ENCODE results near the gene KANK2.

The KANK2 gene

DNA sequence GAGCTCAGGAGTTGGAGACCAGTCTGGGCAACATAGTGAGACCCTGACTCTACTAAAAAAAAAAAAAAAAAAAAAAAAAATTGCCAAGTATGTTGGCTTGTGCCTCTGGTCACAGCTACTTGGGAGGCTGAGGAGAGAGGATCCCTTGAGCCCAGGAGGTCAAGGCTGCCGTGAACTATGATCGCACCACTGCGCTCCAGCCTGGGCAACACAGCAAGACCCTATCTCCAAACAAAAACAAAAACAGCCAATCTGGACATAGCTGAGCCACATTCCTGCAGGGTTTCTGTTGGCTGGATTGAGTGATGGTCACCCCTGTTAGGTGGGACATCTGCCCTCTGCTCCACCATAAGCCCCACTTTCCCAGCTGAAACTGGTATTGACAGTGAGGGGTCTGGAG lies 28.5 kb upstream of the KANK2 start:
- no peak for DNase-seq (ENCODE audit: low read depth in 2 of 2)

DNA sequence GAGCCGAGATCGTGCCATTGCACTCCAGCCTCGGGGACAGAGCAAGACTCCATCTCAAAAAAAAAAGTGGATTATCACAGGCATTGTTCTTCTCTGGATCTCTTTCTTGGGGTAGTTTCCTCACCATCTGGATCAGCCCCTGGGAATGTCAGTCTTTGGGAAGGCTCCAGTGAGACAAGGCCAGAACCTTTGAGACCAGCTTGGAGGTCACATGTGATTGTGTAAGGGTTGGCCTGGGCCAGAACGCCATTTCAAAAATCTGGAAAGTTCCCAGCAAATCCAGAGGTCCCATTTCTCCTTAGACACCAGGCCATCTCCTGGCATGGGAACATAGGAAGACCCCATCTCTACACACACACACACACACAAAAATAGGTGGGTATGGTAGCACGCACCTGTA lies 27.8 kb upstream of the KANK2 start:
- no peak for DNase-seq (ENCODE audit: low read depth in 2 of 2)

DNA sequence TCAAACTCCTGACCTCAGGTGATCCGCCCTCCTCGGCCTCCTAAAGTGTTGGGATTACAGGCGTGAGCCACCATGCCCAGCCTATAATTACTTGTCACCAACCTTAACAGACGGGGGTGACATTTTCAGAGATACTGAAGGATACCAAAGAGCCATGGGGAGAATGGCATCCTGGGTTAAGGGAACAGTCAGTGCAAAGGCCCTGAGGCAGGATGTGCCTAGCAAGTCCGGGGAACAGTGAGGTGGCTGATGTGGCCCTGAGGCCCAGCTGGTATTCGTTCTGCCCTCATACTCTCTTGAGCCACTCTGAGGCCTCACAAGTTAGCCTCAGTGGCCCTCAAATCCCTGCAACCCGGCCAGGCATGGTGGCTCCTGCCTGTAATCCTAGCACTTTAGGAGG lies 27.1 kb upstream of the KANK2 start:
- no peak for DNase-seq (ENCODE audit: low read depth in 2 of 2)

DNA sequence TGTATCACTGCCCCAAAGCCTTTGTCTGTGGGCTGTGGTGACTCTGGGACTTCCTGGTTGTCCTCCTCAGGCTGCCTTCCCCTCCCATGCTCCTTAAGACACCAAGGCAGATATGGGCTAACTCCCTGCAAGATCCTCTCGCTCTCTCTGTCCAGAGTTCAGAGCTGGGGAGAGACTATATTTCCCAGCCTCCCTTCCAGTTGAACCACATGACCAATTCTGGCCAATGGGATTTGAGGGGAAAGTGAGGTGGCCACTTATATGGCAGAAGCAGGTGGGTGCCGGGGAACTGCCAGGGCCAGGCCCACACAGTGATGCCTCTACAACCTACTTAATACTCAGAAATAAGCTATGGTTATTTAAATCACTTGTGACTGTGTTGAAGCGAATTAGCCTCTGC lies 25.9 kb upstream of the KANK2 start:
- no peak for DNase-seq (ENCODE audit: low read depth in 2 of 2)

DNA sequence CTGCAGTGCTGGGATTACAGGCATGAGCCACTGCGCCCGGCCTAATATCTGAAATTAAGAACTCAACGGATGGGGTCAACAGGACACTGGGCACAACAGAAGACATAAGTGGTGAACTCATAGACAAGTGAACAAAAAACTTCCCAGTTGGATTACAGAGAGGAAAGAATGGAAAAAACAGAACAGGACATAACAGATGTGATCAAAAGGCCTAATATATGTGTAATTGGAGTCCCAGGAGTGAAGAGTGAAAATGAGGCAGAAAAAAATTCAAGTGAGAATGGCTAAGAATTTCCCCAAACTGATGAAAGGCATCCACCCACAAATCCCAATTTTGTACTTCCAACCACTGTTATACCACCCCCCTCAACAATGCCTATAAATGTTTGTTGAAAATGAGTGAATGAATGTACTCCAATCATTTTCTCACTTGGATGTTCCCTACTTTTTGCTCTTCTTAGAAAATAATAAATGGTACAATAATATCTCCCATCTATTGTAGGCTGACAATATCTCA lies 23.8 kb upstream of the KANK2 start:
- DNase-seq (ENCODE audit: low read depth in 2 of 2): no peak

DNA sequence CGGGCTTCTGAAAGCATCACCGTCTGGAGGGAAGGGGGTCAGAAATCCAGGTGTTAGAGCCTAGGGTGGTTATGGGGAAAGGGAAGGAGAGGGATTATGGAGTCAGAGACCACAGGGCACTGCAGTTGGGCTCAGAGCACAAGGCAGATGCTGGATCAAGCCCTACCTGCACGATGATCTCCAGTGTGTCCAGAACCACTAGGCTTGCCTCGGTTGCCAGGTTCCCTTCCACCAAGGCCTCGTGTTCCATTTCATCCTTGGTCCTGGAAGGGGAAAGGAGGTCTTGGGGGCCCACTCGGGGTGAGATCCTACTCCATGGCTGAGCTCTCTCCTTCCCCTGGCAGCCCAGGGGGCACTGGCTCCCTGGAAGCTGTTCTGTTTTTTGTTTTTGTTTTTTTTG lies 17.0 kb upstream of the KANK2 start:
- no peak for DNase-seq (ENCODE audit: low read depth in 2 of 2)

DNA sequence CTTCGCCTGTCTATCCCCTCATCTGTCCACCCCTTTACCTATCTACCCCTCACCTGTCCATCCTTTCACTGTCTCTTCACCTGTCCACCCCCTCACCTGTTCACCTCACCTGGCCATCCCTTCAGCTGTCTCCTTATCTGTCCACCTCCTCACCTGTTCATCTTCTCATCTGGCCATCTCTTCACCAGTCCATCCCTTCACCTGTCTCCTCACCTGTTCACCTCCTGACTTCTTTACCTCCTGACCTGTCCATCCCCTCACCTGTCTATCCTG lies 13.2 kb upstream of the KANK2 start:
- DNase-seq (ENCODE audit: low read depth in 2 of 2): no peak

DNA sequence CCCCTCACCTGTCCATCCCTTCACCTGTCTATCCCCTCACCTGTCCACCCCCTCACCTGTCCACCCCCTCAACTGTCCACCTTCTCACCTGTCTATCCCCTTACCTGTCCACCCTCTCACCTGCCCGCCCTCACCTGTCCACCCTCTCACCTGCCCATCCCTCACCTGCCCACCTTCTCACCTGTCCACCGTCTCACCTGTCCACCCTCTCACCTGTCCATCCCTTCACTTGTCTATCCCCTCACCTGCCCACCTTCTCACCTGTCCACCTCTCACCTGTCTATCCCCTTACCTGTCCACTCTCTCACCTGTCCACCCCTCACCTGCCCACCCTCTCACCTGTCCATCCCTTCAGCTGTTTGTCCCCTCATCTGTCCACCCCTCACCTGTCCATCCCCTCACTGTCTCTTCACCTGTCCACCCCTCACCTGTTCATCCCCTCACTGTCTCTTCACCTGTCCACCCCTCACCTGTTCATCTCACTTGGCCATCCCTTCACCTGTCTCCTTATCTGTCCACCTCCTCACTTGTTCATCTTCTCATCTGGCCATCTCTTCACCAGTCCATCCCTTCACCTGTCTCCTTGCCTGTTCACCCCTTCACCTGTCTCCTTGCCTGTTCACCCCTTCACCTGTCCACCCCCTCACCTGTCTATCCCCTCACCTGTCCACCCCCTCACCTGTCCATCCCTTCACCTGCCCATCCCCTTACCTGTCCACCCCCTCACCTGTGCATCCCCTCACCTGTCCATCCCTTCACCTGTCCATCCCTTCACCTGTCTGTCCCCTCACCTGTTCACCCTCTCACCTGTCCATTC lies 12.7 kb upstream of the KANK2 start:
- DNase-seq (ENCODE audit: low read depth in 2 of 2): no peak

DNA sequence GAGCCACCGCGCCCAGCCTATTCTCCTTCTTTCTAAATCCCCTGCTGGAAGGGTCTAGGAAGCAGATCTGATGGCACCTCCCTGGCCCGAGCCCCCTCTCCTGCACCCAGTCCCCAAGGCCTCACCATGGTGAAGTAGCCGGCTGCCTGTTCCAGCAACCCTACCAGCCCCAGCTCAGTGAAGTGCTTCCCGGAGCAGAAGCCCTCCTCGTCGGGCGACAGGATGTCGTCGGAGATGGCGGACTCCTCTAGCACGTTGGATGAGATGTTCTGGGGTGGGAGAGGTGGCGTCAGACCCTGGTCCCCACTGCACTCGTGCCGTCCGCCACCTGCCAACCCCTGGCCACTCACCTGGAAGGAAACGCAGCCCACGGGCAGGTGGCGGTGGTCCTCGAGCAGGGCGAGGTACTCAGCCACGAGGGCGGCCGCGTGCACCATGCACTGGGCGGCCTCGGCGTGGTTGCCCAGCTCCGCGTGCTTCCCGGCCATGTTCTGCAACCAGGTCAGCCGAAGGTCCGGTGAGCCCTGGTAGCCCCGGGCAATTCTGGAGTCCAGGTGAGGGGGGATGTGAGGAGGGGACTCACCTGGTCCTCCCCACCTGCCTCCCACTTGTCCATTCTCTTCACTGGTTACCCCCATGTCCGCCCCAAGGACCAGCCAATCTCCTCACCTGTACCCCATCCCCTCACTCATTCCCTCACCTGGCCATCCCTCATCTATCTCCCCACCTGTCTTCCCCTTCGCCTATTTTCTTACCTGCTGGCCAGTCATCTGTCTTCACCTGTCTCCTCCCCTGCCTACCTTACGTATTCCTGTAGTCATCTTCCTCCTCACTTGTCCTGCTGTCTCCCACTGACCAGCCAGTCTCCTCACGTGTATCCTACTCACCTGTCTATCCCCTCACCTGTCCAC lies 11.5 kb upstream of the KANK2 start:
- no peak for DNase-seq (ENCODE audit: low read depth in 2 of 2)

DNA sequence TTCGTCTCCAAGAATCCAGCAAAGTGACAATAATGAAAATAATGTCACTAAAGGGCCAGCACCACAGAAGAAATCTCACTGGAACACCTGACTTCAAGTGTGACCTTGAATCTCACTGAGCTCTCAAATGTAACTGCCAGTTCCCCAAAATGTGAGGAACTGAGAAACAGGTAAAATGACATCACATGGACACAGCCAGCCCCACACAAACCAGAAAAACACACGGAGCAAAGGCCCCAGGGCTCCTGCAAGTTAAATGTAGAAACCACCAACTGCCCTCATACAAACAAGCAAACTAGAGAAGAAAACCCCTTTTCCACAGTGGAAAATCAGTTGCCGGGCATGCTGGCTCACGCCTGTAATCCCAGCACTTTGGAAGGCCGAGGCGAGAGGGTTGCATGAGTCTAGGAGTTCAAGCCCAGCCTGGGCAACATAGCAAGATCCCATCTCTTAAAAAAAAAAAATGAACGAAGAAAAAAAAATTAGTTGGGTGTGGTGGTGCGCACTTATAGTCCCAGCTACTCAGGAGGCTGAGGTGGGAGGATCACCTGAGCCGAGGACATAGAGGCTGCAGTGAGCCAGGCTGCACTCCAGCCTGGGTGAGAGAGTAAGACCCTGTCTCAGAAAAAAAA lies 8.7 kb upstream of the KANK2 start:
- no peak for DNase-seq (ENCODE audit: low read depth in 2 of 2)

DNA sequence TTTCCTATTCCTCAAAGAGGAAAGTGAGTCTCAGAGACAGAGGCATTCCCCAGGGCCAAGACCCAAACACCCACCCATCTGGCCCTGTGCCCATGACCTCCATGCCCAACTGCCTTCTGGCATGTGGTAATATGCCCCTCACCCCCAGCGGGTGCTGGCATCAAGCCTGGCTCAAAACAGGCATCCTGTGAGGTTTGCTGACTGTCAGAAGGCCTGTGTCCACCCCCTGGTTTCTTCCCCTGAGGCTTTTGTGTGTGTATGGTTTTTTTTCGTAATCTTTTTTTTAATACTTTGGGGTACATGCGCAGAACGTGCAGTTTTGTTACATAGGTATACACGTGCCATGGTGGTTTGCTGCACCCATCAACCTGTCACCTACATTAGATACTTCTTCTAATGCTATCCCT lies 7.6 kb upstream of the KANK2 start:
- no peak for DNase-seq (ENCODE audit: low read depth in 2 of 2)

DNA sequence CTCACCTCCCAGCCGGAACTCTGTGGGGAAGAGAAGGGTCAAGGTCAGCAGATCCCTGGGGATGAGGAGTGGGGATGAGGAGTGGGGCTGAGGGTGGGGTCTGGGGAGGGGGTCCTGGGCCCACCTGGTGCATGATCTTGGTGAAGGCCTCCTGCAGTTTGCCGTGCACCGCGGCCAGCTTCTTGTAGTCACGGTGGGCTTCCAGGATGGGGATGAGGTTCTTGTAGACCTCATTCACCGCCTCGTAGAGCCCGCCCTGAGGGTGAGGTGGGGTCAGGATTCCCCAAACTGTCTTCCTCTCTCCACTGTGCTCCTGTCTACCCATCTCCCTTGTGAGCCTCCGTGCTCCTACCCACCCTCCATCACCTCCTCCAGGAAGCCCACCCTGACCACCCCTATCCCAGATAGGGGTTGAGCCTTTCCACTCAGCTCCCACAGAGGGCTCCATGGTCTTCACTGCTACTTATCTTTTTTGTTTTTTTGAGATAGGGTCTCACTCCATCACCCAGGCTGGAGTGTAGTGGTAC lies 6.8 kb upstream of the KANK2 start:
- no peak for DNase-seq (ENCODE audit: low read depth in 2 of 2)

DNA sequence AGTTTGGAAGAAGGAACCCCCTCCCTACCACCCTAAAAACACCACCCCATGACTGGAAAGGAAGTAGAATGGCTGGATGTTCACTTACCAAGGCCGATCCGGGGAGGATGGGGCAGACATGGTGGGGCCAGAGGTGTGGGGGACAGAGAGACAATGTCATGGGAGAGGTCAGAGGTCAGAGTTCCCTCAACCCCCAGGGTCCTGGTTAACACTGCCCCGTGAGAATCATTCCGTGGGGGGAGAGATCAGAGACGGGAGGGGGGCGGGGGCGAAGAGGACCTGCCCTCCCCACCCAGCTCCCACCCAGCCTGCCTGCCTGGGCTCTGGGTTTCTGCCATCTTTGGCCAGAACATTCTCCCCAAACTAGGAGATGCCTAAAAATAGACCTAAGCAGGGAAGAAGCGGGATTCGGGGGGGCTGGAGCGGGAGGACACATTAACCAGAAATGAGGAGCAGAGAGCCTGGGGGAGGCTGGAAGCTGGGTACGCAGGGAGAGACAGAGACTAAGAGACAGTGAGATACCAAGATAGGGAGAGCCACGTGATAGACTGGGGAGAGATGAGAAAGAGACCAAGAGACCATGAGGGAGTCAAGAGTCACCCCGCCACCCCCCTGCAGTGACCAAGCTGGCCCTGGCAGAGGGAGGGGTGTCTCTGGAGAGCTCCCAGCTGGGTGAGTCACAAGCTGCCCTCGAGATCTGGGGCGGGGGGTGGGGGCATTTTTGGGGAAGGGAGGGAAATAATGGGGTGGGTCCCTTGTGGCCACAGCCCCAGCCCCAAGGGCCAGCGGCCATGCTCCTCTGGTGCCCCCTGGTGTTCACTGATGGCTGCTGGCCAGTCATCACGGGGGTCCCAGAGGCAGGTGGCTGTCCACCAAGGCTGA lies 6.1 kb upstream of the KANK2 start:
- no peak for DNase-seq (ENCODE audit: low read depth in 2 of 2)

DNA sequence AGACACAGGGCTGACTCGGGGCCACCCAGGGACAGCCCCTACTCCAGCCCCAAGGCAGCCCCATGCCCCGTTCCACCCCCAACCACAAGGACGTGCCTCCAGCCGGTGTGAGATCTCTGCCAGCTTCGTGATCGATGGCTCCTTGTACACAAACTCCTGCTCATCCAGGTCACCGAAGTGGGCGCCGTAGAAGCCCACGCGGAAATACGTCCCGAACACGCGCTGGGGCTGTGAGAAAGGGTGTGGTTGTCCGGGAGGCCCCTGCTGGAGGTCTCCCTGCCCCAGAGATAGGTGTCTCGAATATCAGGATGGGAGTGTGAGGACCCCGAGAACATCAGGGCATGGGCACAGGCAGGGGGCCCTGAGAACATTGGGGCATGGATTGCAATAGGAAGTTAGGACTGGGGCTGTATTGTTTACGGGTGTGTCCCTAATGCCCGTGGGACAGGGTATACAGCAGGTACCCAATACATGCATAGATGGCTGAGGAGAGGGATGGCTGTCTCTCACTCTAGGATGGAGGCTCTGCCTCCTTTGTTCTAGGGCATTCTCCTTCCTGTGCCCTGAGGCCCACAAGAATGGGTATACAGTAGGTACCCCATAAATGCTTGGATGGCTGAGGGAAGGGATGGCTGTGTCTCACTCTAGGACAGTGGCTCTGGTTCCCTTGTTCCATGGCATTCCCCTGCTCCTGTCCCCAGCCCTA lies 5.3 kb upstream of the KANK2 start:
- no peak for DNase-seq (ENCODE audit: low read depth in 2 of 2)

DNA sequence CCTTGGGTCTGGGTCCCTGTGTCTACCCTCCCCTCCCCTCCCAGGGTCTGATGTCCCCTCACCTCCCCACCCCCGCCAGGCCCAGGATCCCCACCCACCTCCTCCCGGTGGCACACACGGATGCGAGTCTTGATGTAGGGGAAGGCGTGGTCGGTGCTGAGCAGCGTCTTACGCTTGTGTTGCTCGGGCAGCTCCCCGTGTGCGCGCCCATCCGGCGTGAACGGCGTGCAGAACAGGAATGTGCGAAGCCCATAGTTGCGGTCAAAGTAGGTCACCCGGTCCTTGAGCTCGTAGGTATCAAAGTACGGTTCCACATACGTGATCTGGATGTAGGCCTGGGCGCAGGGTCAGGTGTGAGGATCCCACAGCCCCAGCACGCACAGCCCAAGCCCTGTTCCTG lies 4.4 kb upstream of the KANK2 start:
- no peak for DNase-seq (ENCODE audit: low read depth in 2 of 2)

DNA sequence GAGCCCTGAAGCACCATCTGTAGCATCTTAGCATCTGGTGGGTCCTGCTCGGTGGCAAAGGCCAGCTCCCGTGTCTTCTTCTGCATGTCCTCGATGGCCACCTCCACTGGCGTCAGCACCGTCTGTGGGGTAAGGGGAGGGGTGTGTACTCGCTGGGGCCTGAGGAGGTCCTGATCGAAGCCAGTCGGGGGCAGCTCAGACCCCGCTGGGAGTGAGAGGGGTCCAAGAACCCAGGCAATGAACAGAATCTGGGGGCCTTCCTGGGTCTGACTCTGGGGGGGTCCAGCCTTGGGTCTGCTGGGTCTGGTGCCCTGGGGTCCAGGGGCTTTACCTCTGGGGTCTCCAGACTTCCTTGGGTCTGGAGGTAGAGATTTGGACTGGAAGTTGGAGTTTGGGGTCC lies 3.6 kb upstream of the KANK2 start:
- DNase-seq (ENCODE audit: low read depth in 2 of 2): no peak

DNA sequence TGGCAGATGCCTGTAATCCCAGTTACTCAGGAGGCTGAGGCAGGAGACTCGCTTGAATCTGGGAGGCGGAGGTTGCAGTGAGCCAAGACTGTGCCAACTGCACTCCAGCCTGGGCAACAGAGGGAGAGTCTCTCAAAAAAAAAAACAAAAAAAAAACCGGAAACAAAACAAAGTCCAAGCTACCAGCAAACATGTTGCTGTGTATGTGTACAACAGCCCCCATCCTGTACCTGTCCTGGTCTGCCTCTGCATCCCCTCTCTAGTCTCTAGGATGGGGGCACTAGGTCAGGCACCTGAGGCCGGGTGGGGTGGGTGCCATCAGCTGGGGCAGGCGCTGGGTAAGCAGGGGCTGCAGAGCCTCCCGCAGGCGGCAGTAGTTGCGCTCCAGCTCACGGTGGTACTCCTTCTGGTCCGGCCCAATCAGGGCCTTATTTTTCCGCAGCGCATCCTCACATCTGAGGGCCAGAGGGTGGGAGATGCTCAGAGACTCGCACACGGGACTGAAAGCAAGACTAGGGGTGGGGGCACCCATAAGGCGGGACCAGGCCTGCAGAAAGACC lies 2.8 kb upstream of the KANK2 start:
- DNase-seq (ENCODE audit: low read depth in 2 of 2): no peak

DNA sequence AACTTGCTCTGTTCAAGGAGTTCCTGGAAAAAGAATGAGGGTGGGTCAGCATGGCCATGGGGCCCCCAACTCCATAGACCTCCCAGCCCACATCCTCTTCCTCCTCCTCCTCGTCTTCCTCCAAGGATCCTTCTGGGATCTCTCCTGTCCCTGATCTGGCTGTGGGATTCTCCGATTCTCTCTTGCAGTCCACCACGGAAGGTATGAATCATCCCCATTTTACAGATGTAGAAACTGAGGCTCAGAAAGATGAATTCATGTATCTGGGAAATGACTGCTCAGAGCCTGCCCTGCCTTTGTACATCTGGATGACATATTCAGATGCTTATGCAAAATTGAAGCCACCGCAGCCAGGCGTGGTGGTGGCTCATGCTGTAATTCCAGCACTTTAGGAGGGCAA lies 2.2 kb upstream of the KANK2 start:
- no peak for DNase-seq (ENCODE audit: low read depth in 2 of 2)

DNA sequence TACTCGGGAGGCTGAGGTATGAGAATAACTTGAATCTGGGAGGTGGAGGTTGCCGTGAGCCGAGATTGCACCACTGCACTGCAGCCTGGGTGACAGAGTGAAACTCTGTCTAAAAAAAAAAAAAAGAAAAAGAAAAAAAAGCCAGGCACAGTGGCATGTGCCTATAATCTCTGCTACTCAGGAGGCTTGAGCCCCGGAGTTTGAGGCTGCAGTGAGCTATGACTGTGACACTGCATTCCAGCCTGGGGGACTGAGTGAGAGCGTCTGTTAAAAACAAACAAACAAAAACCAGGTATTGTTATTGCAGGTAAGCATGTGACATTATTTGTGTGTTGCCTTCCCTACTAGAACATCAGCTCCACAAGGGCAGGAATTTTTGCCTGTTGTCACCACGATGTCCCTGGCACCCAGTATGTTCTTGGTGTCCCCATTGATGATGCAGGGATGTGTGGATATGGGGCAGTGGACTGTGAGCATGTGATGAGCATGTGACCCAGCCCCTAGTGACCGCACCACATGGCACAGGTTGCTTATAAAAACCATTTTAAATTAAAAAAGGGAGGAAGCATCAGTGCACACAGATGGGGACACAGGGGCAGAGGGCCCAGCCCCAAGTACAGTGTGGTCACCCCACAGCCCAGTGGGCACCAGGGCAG lies 1.6 kb upstream of the KANK2 start:
- DNase-seq (ENCODE audit: low read depth in 2 of 2): no peak

DNA sequence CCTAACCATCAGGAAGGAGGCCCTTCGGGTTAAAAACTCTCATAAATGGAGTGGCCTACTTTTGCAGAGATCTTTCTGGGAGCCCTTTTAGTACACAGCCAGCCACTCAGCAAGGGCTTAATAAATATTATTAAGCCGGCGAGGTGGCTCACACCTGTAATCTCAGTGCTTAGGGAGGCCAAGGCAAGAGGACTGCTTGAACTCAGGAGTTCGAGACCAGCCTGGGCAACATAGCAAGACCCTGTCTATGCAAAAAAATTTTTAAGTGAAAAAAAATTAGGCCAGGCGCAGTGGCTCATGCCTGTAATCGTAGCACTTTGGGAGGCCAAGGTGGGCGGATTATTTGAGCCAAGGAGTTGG lies 810 bp upstream of the KANK2 start:
- no peak for DNase-seq (ENCODE audit: low read depth in 2 of 2)

Measured in stimulated activated CD4-positive, alpha-beta T cell treated with anti-CD3 and anti-CD28 coated beads, Interleukin-15, amount 100 ng/mL, for 48 hours (primary cell).